GM19397 (cell line): Measurements from ENCODE around the gene KRT82.
"Not testable (repeated sequence)": the region's sequence is repeated elsewhere in the genome, so short reads cannot be mapped to it uniquely, and the experiment has no call there.

Experiments used
- ATAC-seq: cut with Tn5 transposase; IDR thresholded peaks from one replicate; pipeline ENCODE4 v1.9.1; 2021; ENCODE audit warnings: mild to moderate bottlenecking, moderate library complexity; ENCODE audit not compliant: unreplicated experiment

The KRT82 gene

GRCh38 chr12:52405922-52406385, at the start of gene KRT82:
TSS of gene KRT82 (minus strand) at chr12:52406335. CDS start at chr12:52406277, 58 bp downstream.
- no peak for ATAC-seq

- ATAC-seq, result no peak
Observed at GRCh38 chr12:52455821-52456220, 49.7 kb upstream of the KRT82 start.

- no peak for ATAC-seq
Observed at GRCh38 chr12:52454411-52455201, 48.5 kb upstream of the KRT82 start.

DNA sequence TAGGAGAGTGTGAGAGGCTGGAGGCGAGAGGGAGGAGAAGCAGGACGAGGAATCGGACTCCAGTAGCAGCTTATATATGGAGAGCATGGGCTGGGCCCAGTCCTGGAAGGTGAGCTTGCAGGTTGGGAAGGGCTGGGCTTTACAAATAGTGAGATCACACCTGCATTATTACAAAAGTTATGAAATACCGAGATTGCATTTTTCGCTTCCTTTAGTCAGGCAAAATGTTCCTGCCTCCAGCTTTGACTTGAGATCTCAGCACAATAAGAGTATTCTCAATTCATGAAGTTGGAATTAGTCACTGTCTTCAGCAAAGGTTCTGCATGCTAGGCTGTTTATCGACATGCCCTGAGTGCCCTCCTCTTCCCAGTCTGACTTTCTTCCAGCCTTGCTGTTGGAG, 46.0 kb upstream of the KRT82 start, which contains the start of gene KRT6B:
Gene KRT6B (minus strand): TSS at position 46 of the 400 bp plus-strand sequence. CDS start 68 bp downstream, outside the sequence.
- no peak for ATAC-seq

DNA sequence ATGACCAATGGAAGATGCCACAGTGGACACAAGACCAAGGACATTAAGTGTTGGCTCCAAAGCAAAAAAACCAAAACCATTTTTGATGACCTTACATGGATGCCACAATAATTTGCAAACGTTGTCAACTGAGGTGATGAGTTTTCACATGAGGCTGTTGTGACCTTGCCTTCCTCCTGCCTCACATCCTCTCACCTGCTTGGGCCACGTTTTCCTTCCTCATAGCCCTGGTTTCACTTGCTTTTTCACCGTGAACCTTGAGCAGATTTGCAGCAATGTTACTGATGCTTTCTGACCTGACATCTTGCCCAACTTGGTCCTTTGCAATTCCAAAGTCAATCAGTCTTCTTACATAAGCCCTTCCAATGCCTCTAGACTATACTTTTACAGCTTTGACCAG, 42.1 kb upstream of the KRT82 start:
- no peak for ATAC-seq

DNA sequence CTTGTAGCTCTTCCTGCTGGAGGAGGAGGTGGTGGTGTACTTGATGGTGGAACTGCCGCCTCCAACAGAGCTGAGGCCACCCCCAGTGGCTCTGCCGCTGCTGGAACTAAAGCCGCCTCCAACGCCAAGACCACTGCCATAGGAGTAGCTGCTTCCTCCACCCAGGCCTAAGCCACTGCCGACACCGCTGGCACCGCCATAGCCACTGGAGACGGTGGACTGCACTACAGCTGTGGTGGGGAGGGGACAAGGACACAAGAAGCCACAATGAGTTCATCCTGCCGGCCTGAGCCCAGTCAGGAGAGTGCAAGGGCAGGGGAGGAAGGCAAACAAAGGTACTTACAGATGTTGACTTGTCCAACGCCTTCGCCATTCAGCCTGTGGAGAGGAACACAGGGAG, 41.1 kb upstream of the KRT82 start:
- ATAC-seq, result not testable (repeated sequence)

- ATAC-seq, result no peak
Observed at GRCh38 chr12:52446367-52447045, 40.4 kb upstream of the KRT82 start.

- ATAC-seq, result no peak
Observed at GRCh38 chr12:52445876-52446275, 39.7 kb upstream of the KRT82 start.

- no peak for ATAC-seq
Observed at GRCh38 chr12:52444647-52445595, 38.8 kb upstream of the KRT82 start.

- ATAC-seq, result no peak
Observed at GRCh38 chr12:52443966-52444365, 37.8 kb upstream of the KRT82 start.

DNA sequence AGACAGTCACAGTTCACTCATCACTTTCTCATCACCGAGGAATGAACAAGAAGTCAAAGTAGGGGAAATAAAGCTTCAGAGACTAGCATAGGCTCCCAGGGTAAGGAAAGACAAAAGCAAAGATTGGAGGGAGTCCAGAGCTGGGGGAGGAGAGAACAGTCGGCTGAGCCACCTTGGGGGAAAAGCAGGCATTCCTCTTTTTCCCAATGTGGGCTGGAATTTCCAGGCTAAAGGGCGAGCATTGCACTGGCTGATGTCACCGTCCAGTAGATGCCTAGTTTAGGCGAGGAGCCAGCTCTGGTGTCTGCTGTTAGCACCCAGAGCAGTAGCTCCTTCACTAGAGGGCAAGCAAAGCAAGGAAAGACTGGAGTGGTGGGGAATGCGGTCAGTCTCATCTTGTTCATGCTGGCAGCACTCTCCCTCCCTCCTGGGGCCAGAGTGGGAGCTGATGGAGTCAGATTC, 36.5 kb upstream of the KRT82 start:
- ATAC-seq, result no peak

DNA sequence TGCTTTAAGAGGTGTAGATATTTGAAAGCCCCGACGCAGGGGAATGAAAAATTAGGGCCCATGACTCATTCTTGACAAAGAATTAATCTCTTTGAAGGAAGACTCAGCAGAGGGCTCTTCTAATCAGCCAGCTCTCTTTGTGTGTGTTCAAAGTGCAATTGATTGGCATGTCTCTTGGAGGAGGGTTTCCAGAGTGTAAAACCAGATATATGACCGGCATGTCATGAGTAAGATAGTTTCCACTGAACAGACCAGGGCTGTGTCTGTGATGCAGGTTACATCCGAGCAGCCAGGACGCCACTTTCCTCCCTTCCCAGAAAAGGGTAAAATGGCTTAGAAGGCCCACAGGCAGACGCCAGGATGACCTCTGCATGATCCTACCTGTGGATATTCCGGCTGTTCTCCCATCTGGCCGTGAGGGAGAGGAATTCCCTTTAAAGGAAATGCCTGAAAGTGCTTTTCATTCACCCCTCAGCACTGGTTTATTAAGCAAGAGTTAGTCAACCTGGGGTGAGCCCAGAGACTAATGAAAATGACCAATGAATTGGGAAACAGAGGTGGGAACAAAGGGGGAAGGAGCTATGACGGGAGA, 35.3 kb upstream of the KRT82 start:
- ATAC-seq, result no peak

GRCh38 chr12:52440821-52441319, 34.7 kb upstream of the KRT82 start:
- no peak for ATAC-seq

DNA sequence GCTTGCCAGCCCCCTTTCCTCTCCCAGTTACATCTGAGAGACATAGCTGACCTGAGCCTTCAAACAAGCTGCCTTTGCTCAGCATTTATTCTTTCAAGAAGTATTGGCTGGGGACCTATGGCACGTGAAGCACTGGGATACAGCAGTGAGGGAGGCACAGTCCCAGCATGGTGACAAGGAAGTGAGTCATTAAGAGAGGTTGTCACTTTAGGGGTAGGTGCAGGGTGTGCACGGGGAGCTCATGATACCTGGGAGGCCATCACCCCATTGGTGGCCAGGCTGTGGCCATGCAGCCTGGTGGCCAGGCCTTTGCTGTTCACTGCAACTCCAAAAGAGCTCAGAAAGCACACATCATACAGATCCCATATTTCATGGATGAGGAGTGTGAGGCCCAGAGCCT, 33.7 kb upstream of the KRT82 start:
- ATAC-seq, result no peak

GRCh38 chr12:52439420-52439819, 33.3 kb upstream of the KRT82 start:
- ATAC-seq, result no peak

- no peak for ATAC-seq
Observed at GRCh38 chr12:52438305-52439301, 32.5 kb upstream of the KRT82 start.

DNA sequence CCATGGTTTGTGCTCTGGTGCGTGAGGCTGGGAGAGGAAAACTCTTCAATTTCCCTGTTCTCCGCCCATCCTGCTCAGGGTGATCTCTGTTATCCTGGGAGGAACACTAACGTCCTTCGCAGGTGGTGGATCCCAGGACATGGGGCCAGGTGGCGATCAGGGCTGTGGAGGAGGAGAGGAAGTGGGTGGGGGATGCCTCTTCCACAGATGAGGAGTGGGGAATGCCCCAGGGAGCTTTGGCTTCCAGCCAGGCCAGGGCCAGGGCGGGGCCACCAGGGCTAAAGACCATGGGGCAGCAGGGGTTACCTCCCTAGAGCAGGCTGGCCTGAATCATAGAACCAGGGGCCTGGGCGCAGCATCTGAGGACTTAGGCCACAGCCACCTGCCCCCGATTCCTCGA, 31.4 kb upstream of the KRT82 start:
- ATAC-seq, result no peak

DNA sequence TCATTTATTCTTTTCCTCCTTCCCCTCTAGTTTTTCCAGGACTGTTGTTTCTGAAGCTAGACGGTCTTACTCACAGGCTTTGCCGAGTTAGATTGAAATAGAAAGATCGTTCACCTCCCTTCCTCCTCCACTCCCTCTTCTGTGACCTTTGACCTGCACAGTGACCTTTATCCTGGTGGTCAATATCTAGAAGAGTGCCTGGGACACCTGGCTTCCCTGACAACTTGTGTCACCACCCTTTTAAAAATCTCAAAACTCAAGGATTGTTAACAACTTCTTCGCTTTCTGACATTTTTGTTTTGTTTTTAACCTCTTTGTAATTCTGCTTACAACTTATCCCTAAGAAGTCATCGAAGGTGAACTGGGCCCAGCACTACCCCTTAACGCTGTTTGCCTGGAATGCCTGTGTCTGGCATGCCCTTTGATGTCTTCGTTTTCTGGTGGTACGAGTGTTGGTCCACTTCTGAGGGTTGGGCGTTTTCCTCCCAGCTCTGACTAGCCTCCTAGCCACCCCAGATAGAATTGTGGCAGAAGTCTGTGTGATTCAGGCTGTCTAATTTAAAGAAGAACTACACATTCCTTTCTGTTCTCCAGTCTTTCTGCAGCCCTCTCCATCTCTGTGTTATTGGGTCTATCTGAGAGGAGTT, 30.8 kb upstream of the KRT82 start:
- no peak for ATAC-seq
